Nephron (organoid): ENCODE measurements around the gene PHLPP1.

Experiments used
- H3K27ac Mint-ChIP-seq, 3 experiments: 2 replicates each; pipeline ENCODE4 v1.8.0; 2020; ENCODE audit warnings: mixed read lengths in 3 of 3, mild to moderate bottlenecking in 2 of 3, moderate library complexity in 1 of 3
- H3K27me3 Mint-ChIP-seq: 2 replicates; pipeline ENCODE4 v1.8.0; 2021; ENCODE audit warnings: low read depth, mild to moderate bottlenecking, moderate library complexity, mixed read lengths
- H3K36me3 Mint-ChIP-seq: 2 replicates; pipeline ENCODE4 v1.8.0; 2020; ENCODE audit warnings: low read depth, mixed read lengths
- H3K4me1 Mint-ChIP-seq: 2 replicates; pipeline ENCODE4 v1.8.0; 2020; ENCODE audit warnings: mixed read lengths
- H3K4me3 Mint-ChIP-seq, 3 experiments: 2 replicates each; pipeline ENCODE4 v1.8.0; 2020; ENCODE audit warnings: mild to moderate bottlenecking in 3 of 3, mixed read lengths in 3 of 3, moderate library complexity in 2 of 3
- H3K9me3 Mint-ChIP-seq: 2 replicates; pipeline ENCODE4 v1.8.0; 2020; ENCODE audit warnings: mixed read lengths
- TF ChIP-seq, protein P1 (sequence below), 3 experiments: fragments of 200-600 bp; sonication (generic); IDR thresholded peaks; one replicate each; pipeline ENCODE4 v1.5.0; 2021; ENCODE audit warnings: antibody characterized with exemption in 3 of 3; ENCODE audit not compliant: unreplicated experiment in 3 of 3

PHLPP1 gene

DNA sequence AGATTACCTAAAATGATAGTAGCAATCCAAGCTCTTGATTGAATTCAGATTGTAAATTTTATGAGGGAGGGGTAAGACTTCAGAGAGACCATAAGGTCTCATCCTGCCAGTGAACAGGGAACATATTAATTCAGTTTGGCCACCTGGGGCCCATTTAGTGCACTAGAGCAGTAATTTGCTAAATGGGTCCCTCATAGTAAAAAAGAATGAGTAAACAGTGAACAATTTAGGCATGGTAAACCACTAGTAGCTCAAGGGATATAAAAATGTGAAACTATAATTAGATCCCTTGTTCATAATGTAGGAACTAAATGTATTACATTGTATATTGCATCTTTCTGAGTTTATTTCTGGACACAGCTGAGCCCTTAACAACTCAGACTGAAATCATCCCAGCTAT, 4.9 kb upstream of the PHLPP1 start:
- H3K27me3 Mint-ChIP-seq, result no peaks in the 10 kb centered on the region
- H3K27ac Mint-ChIP-seq, result no peak overlapping the region
- TF ChIP-seq, protein P1, sequence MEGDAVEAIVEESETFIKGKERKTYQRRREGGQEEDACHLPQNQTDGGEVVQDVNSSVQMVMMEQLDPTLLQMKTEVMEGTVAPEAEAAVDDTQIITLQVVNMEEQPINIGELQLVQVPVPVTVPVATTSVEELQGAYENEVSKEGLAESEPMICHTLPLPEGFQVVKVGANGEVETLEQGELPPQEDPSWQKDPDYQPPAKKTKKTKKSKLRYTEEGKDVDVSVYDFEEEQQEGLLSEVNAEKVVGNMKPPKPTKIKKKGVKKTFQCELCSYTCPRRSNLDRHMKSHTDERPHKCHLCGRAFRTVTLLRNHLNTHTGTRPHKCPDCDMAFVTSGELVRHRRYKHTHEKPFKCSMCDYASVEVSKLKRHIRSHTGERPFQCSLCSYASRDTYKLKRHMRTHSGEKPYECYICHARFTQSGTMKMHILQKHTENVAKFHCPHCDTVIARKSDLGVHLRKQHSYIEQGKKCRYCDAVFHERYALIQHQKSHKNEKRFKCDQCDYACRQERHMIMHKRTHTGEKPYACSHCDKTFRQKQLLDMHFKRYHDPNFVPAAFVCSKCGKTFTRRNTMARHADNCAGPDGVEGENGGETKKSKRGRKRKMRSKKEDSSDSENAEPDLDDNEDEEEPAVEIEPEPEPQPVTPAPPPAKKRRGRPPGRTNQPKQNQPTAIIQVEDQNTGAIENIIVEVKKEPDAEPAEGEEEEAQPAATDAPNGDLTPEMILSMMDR (IDR thresholded peaks at IDR 0.05; ENCODE audit: unreplicated experiment in 3 of 3), result no peak
- H3K4me3 Mint-ChIP-seq, result no peak overlapping the region
- no peaks in the 10 kb centered on the region for H3K9me3 Mint-ChIP-seq
- no peaks in the 10 kb centered on the region for H3K36me3 Mint-ChIP-seq
- H3K4me1 Mint-ChIP-seq, result peaks cover 5% of the 10 kb centered on the region

DNA sequence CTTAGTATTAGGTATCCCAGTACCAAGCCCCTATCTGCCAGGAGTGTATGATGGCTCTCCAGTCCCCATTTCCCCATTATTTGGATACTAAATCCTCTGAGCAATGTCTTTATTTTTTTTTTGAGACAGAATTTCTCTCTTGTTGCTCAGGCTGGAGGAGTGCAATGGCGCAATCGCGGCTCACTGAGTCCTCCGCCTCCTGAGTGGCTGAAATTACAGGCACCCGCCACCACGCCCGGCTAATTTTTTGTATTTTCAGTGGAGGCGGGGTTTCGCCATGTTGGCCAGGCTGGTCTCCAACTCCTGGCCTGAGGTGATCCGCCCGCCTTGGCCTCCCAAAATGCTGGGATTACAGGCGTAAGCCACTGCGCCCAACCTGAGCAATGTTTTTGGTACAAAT, 3.6 kb upstream of the PHLPP1 start:
- H3K4me3 Mint-ChIP-seq, result no peak overlapping the region
- H3K36me3 Mint-ChIP-seq, result no peaks in the 10 kb centered on the region
- H3K4me1 Mint-ChIP-seq, result peaks cover 5% of the 10 kb centered on the region
- TF ChIP-seq, protein P1 (IDR thresholded peaks at IDR 0.05; ENCODE audit: unreplicated experiment in 3 of 3), result no peak
- H3K27me3 Mint-ChIP-seq, result no peaks in the 10 kb centered on the region
- no peaks in the 10 kb centered on the region for H3K9me3 Mint-ChIP-seq
- no peak overlapping the region for H3K27ac Mint-ChIP-seq

DNA sequence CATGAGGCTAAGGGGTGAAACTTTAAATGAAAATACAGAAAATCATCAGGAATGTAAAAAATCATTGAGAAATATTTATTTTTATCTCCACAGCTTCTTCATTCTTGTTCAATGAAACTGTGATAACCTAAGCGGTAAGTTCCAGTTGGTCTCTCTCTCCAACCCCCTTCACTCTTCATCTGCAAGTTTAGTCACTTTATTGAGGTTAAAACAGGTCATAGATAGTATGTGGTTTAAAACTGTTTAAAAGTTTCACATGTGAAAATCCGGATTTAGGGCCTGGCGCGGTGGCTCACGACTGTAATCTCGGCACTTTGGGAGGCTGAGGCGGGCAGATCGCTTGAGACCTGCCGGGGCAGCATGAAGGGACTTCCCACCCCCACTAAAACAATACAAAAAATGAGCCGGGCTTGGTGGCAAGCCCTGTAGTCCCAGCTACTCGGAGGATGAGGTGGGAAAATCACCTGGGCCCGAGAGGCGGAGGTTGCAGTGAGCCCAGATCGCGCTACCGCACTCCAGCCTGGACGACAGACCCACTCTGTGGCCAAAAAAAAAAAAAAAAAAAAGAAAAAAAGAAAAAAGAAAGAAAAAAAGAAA, 1.6 kb upstream of the PHLPP1 start:
- peaks cover 23% of the 10 kb centered on the region for H3K4me1 Mint-ChIP-seq
- peak overlapping the region in 1 of 3 experiments; percentile 29 for H3K4me3 Mint-ChIP-seq
- no peaks in the 10 kb centered on the region for H3K9me3 Mint-ChIP-seq
- H3K27ac Mint-ChIP-seq, result peak overlapping the region in 1 of 3 experiments; percentile 97
- no peaks in the 10 kb centered on the region for H3K36me3 Mint-ChIP-seq
- TF ChIP-seq, protein P1 (IDR thresholded peaks at IDR 0.05; ENCODE audit: unreplicated experiment in 3 of 3), result no peak
- no peaks in the 10 kb centered on the region for H3K27me3 Mint-ChIP-seq

DNA sequence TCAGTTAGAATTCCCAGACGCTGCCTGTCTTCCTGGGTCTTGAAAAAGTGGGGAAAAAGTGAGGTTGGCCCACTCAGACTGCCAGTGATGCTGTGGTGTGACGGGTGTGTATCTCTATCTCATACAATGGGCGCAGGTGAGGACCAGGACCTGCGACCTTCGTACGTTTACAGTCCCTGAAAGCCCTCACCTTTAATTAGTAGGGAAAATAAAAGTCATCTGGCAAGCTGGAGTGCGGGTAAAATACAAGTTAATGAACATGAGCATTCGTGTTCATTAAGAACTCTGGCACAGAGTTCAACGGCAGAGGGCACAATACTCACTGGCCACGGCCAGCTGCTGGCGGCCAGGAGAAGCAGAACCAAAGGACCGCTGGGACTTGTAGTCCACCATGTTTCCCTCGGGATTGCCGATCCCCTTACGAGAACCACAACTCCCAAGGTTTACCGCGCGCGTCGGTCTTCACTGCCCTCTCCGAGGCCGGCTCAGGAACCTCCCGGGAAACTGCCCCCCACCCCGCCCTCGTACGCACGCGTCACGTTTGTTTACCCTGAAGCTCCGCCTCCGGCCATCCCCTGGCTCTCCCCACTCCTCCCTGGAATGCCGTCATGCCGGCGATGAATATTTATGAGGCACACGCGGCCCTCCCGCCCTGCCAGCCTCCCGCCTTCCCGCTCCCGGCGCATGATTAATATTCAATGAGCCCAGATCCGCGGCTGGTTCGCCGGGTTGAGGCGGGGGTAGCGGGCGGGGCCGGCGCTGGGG, 488 bp upstream of the PHLPP1 start:
- Mint-ChIP-seq H3K9me3 (no peaks in the 10 kb centered on the region), H3K4me3 (peak overlapping the region; percentile 83 to 86 (median 84)), H3K27ac (peak overlapping the region; percentile 94 to 97 (median 95)), H3K36me3 (no peaks in the 10 kb centered on the region), H3K27me3 (no peaks in the 10 kb centered on the region), H3K4me1 (peaks cover 34% of the 10 kb centered on the region)
- TF ChIP-seq, protein P1 (IDR thresholded peaks at IDR 0.05; ENCODE audit: unreplicated experiment in 3 of 3), result peak; percentile 64 to 84 (median 71)

DNA sequence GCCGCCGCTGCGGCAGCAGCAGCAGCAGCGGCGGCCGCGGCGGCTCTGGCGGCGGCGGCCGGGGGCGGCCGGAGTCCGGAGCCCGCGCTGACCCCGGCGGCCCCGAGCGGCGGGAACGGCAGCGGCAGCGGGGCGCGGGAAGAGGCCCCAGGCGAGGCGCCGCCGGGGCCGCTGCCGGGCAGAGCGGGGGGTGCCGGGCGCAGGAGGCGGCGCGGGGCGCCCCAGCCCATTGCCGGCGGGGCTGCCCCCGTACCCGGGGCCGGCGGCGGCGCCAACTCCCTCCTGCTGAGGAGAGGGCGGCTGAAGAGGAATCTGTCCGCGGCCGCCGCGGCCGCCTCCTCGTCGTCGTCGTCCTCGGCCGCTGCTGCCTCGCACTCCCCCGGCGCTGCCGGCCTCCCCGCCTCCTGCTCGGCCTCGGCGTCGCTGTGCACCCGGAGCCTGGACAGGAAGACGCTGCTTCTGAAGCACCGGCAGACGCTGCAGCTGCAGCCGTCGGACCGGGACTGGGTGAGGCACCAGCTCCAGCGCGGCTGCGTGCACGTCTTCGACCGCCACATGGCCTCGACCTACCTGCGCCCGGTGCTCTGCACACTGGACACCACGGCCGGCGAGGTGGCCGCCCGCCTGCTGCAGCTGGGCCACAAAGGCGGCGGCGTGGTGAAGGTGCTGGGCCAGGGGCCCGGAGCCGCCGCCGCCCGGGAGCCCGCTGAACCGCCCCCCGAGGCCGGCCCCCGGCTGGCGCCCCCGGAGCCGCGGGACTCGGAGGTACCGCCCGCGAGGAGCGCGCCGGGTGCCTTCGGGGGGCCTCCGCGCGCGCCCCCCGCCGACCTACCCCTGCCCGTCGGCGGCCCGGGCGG, 646 bp downstream of the PHLPP1 start:
- Mint-ChIP-seq H3K4me3 (peak overlapping the region; percentile 74 to 83 (median 78)), H3K36me3 (no peaks in the 10 kb centered on the region), H3K27ac (peak overlapping the region in 1 of 3 experiments; percentile 97), H3K4me1 (peaks cover 45% of the 10 kb centered on the region), H3K9me3 (no peaks in the 10 kb centered on the region), H3K27me3 (no peaks in the 10 kb centered on the region)
- TF ChIP-seq, protein P1 (IDR thresholded peaks at IDR 0.05; ENCODE audit: unreplicated experiment in 3 of 3), result no peak
